Upper lobe of right lung (tissue), 1 donor: ENCODE measurements around the gene RABEP1. TPM values are rescaled to one million over a fixed set of nuclear protein-coding genes. Genes with fewer than 3 reads are reported as not detected.
A peak's percentile ranks its signal among the peaks of the same experiment; 100 is the strongest.

Experiments used
- ATAC-seq: fragments of 200-7000 bp; cut with Tn5 transposase; one replicate; pipeline ENCODE4 v1.9.1; 2020; ENCODE audit warnings: mild to moderate bottlenecking, moderate library complexity
- DNase-seq: peaks from one replicate; pipeline ENCODE4 v3.0.0-alpha.2; 2020
- H3K27ac ChIP-seq: fragments of 200-600 bp; one replicate; pipeline ENCODE4 v1.8.0; 2022
- H3K27me3 ChIP-seq: fragments of 200-600 bp; one replicate; pipeline ENCODE4 v1.8.0; 2022; ENCODE audit warnings: mild to moderate bottlenecking
- H3K36me3 ChIP-seq: fragments of 200-600 bp; one replicate; pipeline ENCODE4 v1.8.0; 2022
- H3K4me1 ChIP-seq: fragments of 200-600 bp; one replicate; pipeline ENCODE4 v1.8.0; 2022
- H3K4me3 ChIP-seq: fragments of 200-600 bp; one replicate; pipeline ENCODE4 v1.8.0; 2022; ENCODE audit warnings: mild to moderate bottlenecking
- H3K9me3 ChIP-seq: fragments of 200-600 bp; one replicate; pipeline ENCODE4 v1.8.0; 2022
- CTCF ChIP-seq: fragments of 200-600 bp; IDR thresholded peaks from one replicate; pipeline ENCODE4 v1.8.0; 2022; ENCODE audit warnings: antibody characterized with exemption
- intact Hi-C: fragments of 100-400 bp; cut with DNase I; formaldehyde crosslinking; loops from one replicate; pipeline ENCODE4 v1.11.0; 2022
- total RNA-seq: library from RNA; stranded (reverse); fragmentation: NEBNext Ultra II Directional; extraction: Animal tissue kit (Norgen Biotek cat#: 25700); gene quantifications from one replicate; pipeline ENCODE4 v1.2.1, GENCODE V29; 2021
- donor health status: DM: no; HTN: yes; CAD: no; lungs with severe emphysema.

The RABEP1 gene
- total RNA-seq, 1 donor from 2014 or later = 43.9 TPM

GRCh38 chr17:5380491-5381135 is 98.5 kb downstream of the RABEP1 start:
- intact Hi-C loops = no loop called here
- no peak for DNase-seq
- no peak overlapping the region for H3K4me3 ChIP-seq
- H3K27ac ChIP-seq = no peak overlapping the region
- H3K9me3 ChIP-seq = no peaks in the 10 kb centered on the region
- H3K4me1 ChIP-seq = no peaks in the 10 kb centered on the region
- no peak for ATAC-seq
- TF ChIP-seq CTCF = no peak
- peaks cover 100% of the 10 kb centered on the region for H3K36me3 ChIP-seq
- H3K27me3 ChIP-seq = no peaks in the 10 kb centered on the region

DNA sequence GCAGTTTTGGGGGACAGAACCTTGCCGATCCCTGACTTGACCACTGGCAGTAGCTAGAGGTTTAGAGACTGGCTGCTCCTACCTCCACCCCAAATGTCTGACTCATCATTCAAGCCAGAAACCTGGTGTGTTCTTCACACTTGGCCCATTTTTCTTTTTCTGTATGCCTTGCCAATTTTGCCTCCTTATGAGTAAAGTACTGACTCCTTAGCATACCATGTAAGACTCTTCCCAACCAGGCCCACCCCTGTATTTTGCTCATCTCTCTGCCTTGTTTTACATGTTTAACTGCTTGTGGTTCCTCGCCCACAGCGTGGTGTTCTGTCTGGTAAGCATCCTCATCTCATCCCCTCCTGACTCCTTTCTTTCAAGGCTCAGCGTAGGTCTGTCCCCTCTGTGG is 99.5 kb downstream of the RABEP1 start:
- intact Hi-C loops = no loop called here

GRCh38 chr17:5391678-5392077 is 109.6 kb downstream of the RABEP1 start:
- H3K4me1 ChIP-seq = no peaks in the 10 kb centered on the region
- TF ChIP-seq CTCF = no peak
- no peak for DNase-seq
- ATAC-seq = peak; percentile 83
- intact Hi-C loops = no loop called here
- H3K36me3 ChIP-seq = peaks cover 91% of the 10 kb centered on the region
- no peak overlapping the region for H3K4me3 ChIP-seq
- H3K9me3 ChIP-seq = no peaks in the 10 kb centered on the region
- H3K27me3 ChIP-seq = no peaks in the 10 kb centered on the region
- H3K27ac ChIP-seq = no peak overlapping the region

More for the DNA sequence above, 99.5 kb downstream of the RABEP1 start:
- no peak overlapping the region for H3K27ac ChIP-seq
- DNase-seq (no peak), ATAC-seq (no peak)
- peaks cover 100% of the 10 kb centered on the region for H3K36me3 ChIP-seq
- no peak overlapping the region for H3K4me3 ChIP-seq
- H3K9me3 ChIP-seq = no peaks in the 10 kb centered on the region
- H3K27me3 ChIP-seq = no peaks in the 10 kb centered on the region
- TF ChIP-seq CTCF = no peak
- no peaks in the 10 kb centered on the region for H3K4me1 ChIP-seq

DNA sequence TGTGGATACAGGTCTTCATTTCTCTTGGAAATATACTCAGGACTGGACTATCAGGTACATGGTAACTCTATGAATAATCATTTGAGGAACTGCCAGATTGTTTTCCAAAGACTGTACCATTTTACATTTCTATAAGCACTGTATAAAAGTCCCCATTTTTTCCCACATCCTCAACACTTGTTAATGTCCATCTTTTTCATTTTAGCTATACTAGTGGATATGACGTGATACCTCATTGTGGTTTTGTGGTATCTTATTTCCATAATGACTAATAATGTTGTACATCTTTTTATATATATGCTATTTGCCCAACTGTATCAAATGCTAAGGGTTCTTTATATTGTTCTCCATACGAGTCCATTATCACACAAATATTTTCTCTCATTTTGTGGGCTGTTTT is 114.5 kb downstream of the RABEP1 start:
- intact Hi-C loops = no loop called here
- DNase-seq = no peak
- no peaks in the 10 kb centered on the region for H3K9me3 ChIP-seq
- H3K4me1 ChIP-seq = no peaks in the 10 kb centered on the region
- no peak for ATAC-seq
- H3K36me3 ChIP-seq = peaks cover 98% of the 10 kb centered on the region
- H3K27me3 ChIP-seq = no peaks in the 10 kb centered on the region
- no peak overlapping the region for H3K27ac ChIP-seq
- no peak overlapping the region for H3K4me3 ChIP-seq
- no peak for TF ChIP-seq CTCF

GRCh38 chr17:5399767-5400166 is 117.7 kb downstream of the RABEP1 start:
- Histone ChIP-seq H3K27ac (no peak overlapping the region), H3K4me3 (no peak overlapping the region), H3K4me1 (no peaks in the 10 kb centered on the region), H3K27me3 (no peaks in the 10 kb centered on the region), H3K9me3 (no peaks in the 10 kb centered on the region), H3K36me3 (peaks cover 100% of the 10 kb centered on the region)
- TF ChIP-seq CTCF = no peak
- ATAC-seq (no peak), DNase-seq (no peak)
- intact Hi-C loops = no loop called here

- peaks cover 100% of the 10 kb centered on the region for H3K36me3 ChIP-seq
- no peak for ATAC-seq
These were observed 123.3 kb downstream of the RABEP1 start for GRCh38 chr17:5405400-5405799.

More at GRCh38 chr17:5405400-5405799, 123.3 kb downstream of the RABEP1 start:
- Histone ChIP-seq H3K27ac (no peak overlapping the region), H3K27me3 (no peaks in the 10 kb centered on the region), H3K4me1 (no peaks in the 10 kb centered on the region), H3K9me3 (no peaks in the 10 kb centered on the region), H3K4me3 (no peak overlapping the region)
- TF ChIP-seq CTCF = no peak
- intact Hi-C loops = no loop called here
- DNase-seq = no peak
